LHCN-M2 (cell line): ENCODE data around the gene DRC7. TPM values are rescaled to one million over a fixed set of nuclear protein-coding genes. Genes with fewer than 3 reads are reported as not detected.

Source experiments
- DNase-seq: peaks from one replicate; pipeline ENCODE4 v3.0.0-alpha.2; 2012; ENCODE audit warnings: low read depth
- total RNA-seq: library from RNA; depleted of rRNA; stranded (reverse); fragments of >200 nt; gene quantifications from 2 replicates; pipeline ENCODE4 v1.2.3, GENCODE V29; 2014

Gene DRC7
- total RNA-seq, 1 experiment from 2014 or later = not detected

DNA sequence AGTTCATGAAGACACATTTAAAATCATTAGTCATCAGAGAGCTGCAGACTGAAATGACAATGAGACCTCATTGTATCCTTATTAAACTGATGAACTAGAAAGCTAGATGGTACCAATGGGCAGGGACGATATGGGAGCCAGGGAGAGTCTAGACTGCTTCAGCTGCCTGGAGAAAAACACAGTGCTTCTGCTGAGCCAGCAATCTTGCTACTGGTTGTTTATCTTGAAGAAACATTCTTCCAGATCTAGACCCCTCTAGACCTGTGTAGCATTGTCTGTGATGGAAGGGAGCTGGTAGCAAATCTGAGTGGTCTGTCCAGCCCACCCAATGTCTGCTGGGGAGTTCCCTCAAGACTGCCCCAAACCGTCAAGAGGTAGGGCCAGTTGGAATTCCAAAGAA lies 2.0 kb upstream of the DRC7 start:
- DNase-seq = no peak

- no peak for DNase-seq
These were observed 1.1 kb upstream of the DRC7 start for GRCh38 chr16:57693550-57693949.

DNA sequence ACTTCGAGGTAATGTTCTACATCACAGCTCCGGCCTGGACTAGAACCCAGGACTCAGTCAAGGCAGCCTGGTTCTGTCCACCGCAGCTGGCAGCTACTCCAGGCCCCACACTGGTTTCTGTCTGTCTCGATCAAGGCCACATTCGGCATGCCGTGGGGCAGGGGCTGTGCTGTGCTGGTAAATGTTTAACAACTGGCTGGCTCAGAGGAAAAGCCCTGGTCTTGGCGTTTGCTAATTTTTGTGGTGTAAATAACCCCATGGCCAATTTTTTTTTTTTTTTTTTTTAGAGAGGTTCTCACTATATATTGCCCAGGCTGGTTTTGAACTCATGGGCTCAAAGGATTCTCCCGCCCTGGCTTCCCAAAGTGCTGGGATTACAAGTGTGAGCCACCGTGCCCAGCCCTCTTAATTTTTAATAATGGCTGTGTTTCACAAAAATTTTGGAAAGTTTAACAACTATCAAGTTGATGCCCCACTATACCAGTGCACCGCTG lies 328 bp upstream of the DRC7 start:
- DNase-seq = no peak

DNA sequence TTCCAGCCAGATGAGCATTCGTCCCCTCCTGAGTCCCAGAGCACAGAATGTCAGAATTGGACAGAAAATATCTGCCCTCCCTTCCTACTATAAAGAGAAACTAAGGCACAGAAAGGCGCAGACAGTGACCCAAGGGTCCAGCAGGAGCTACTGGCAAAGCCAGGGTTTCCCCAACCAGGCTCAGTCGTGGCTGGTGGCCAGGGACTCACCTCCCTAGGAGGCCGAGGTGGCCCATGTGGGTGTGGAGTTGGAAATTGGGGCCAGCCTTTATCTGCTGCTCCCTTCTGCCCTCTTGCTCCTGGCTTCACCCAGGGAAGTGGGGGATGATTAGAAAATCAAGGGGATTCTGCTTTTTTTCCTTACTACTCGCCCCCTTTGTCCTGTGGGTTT lies 1.1 kb downstream of the DRC7 start:
- DNase-seq = no peak

DNA sequence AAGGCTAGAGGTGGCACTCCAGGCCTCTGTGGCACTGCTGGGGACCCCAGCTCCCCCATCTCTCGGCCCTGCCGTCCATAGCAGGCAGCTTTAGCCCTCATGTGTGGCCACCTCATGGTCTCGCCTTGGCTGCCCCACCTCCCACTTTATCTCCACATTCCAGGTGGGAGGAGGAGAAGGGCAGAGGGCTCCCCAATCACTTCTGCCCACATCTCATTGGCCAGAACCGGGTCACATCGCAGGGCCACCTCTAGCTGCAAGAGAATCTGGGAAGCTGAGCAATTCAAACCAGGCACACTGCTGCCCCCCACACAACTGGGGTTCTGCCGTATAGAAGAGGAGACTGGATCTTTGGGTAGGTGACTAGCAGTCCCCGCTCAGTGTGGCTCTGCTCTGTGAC lies 1.6 kb downstream of the DRC7 start:
- no peak for DNase-seq

GRCh38 chr16:57697896-57698537 lies 3.4 kb downstream of the DRC7 start:
- no peak for DNase-seq

- no peak for DNase-seq
These were observed 4.3 kb downstream of the DRC7 start for GRCh38 chr16:57698812-57699405.

- no peak for DNase-seq
These were observed 4.9 kb downstream of the DRC7 start for GRCh38 chr16:57699481-57699880.

GRCh38 chr16:57699899-57700298 lies 5.3 kb downstream of the DRC7 start:
- DNase-seq = no peak

GRCh38 chr16:57700781-57701551 lies 6.4 kb downstream of the DRC7 start:
- no peak for DNase-seq

GRCh38 chr16:57701759-57702371 lies 7.3 kb downstream of the DRC7 start:
- no peak for DNase-seq

- DNase-seq = no peak
These were observed 8.9 kb downstream of the DRC7 start for GRCh38 chr16:57703416-57704010.

- no peak for DNase-seq
These were observed 9.7 kb downstream of the DRC7 start for GRCh38 chr16:57704011-57704904.

- DNase-seq = no peak
These were observed 10.6 kb downstream of the DRC7 start for GRCh38 chr16:57704905-57705852.

GRCh38 chr16:57706717-57707116 lies 12.1 kb downstream of the DRC7 start:
- DNase-seq = no peak

DNA sequence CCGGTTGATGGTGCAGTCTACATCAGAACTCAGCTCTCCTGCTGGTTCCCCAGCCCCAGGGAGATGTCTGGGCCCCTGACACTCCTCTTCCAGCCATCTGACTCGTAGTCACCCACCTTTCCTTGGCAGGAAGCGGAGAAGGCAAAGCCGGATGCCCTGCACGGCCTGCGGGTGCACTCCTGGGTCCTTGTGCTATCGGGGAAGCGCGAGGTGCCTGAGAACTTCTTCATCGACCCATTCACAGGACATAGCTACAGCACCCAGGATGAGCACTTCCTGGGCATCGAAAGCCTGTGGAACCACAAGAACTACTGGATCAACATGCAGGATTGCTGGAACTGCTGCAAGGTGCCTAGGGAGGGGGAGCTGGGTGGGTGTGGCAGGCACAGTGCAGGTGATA lies 12.7 kb downstream of the DRC7 start:
- DNase-seq = no peak

GRCh38 chr16:57708168-57708567 lies 13.6 kb downstream of the DRC7 start:
- DNase-seq = no peak

DNA sequence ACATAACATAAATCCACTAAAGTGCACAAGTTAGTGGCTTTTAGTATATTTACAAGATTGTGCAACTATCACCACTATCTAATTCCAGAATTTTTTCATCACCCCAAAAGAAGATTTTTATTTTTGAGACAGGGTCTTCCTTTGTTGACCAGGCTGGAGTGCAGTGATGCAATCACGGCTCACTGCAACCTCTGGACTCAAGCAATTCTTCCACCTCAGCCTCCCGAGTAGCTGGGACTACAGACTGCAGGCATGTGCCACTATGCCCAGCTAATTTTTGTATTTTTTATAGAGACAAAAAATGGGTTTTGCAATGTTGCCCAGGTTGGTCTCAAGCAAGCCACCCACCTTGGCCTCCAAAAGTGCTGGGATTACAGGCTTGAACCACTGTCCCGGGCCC lies 15.1 kb downstream of the DRC7 start:
- no peak for DNase-seq

DNA sequence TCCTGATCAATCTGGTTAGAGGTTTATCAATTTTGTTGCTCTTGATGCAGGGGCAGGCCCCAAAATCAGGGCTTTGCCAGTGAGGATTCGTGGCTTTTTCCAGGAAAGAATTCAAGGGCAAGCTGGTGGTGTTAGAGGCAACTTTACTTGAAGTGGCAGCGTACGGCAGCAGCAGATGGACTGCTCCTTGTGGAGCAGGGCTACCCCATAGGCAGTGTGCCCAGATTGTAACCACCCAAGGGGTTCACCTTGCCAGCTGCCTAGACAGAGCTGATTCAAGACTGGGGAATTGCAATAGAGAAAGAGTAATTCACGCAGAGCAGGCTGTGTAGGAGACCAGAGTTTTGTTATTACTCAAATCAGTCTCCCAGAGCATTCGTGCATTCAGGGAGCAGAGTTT lies 16.7 kb downstream of the DRC7 start:
- no peak for DNase-seq

DNA sequence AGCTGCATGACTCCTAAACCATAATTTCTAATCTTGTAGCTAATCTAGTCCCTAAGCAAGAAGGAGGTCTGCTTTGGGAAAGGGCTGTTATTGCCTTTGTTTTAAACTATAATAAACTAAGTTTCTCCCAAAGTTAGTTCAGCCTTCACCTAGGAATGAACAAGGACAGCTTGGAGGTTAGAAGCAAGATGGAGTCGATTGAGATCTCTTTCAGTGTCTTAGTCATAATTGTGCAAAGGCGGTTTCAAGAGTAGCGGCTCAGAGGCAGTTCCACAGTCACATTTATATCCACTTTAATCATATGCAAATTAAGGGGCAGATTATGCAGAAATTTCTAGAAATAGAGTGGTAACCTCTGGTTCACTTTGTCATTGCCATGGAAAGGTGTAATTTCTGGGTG lies 17.4 kb downstream of the DRC7 start:
- DNase-seq = no peak
